GM12891 (cell line): ENCODE data around the gene FZD7.

Experiments
- DNase-seq: peaks from one replicate; pipeline ENCODE4 v3.0.0; 2011; ENCODE audit warnings: low spot score; ENCODE audit not compliant: insufficient read length
- FAIRE-seq: peaks from 2 replicates; lab custom pipeline; 2011; peaks lifted over from hg19 to GRCh38; lab: Jason Lieb, UNC
- PAX5 ChIP-seq: IDR thresholded peaks from 2 replicates; pipeline ENCODE4 v1.6.1; 2011; ENCODE audit warnings: low read length, moderate library complexity, mild to moderate bottlenecking; ENCODE audit not compliant: insufficient read depth, severe bottlenecking
- POLR2A ChIP-seq: IDR thresholded peaks from 2 replicates; pipeline ENCODE4 v1.6.1; 2011; ENCODE audit warnings: low read depth, low read length, control low read depth
- POLR2AphosphoS5 ChIP-seq: IDR thresholded peaks from 2 replicates; pipeline ENCODE4 v1.6.1; 2011; ENCODE audit warnings: low read depth, low read length, control low read depth
- POU2F2 ChIP-seq: IDR thresholded peaks from 2 replicates; pipeline ENCODE4 v1.6.1; 2011; ENCODE audit warnings: low read depth, mild to moderate bottlenecking, control low read depth, low read length, moderate library complexity
- SPI1 ChIP-seq: IDR thresholded peaks from 2 replicates; pipeline ENCODE4 v1.6.1; 2011; ENCODE audit warnings: low read depth, low read length, control low read depth
- TAF1 ChIP-seq: IDR thresholded peaks from 2 replicates; pipeline ENCODE4 v1.6.1; 2011; ENCODE audit warnings: low read depth, low read length, control low read depth

FZD7 gene

DNA sequence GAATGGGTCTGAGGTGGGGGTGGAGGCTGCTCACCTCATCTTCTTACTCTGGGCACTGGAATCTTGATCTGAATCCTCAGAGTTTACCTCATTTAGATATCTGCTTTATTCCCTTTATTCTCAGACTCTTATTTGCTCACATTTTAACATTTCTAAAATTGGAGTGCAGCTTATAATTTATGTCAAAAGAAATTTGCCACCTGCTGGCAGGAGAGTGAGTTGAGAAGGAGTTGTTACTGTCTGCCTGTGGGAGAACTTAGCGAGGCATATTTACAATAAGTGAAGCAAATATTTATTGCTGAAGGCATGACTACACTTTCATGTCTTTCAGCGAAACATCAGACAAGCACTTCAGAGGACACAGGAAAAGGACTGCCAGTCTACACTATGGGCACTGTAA is 23.0 kb downstream of the FZD7 start:
- no peak for TF ChIP-seq PAX5
- TF ChIP-seq POLR2A, result no peak
- no peak for FAIRE-seq
- no peak for DNase-seq

DNA sequence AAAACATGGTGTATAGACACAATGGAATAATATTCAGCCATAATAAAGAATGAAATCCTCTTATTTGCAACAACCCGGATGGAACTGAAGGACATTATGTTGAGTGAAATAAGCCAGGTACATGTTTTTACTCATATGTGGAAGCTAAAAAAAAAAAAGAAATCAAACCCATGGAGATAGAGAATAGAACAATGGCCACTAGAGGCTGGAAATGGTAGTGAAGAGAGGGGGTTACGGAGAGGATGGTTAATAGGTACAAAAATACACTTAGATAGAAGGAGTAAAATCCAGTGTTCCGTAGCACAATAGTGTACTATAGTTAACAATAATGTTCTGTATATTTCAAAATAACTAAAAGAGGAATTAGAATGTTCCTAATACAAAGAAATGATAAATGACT is 26.6 kb downstream of the FZD7 start:
- no peak for FAIRE-seq
- DNase-seq, result no peak
- TF ChIP-seq SPI1 (no peak), POLR2AphosphoS5 (no peak), TAF1 (no peak), POLR2A (no peak)

DNA sequence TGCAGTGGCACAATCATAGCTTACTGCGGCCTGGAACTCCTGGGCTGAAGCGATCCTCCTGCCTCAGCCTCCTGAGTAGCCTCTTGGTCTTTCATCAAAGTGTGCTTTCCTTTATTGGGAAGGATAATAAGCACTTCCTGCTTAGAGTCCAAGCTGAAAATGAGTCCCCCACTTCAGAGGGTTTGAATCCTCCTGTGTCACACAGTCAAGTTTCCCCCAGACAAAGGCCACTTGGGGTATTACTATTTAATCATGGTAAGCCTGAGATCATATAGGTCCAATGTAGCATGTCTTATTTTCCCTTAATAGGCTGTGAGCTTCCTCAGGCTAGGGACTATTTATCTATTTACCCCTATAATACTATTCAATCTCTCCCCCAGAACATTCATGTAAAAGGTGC is 28.0 kb downstream of the FZD7 start:
- no peak for TF ChIP-seq SPI1
- TF ChIP-seq PAX5, result no peak
- TF ChIP-seq POLR2A, result no peak
- TF ChIP-seq TAF1, result no peak
- no peak for TF ChIP-seq POLR2AphosphoS5
- no peak for TF ChIP-seq POU2F2
- no peak for FAIRE-seq
- no peak for DNase-seq

DNA sequence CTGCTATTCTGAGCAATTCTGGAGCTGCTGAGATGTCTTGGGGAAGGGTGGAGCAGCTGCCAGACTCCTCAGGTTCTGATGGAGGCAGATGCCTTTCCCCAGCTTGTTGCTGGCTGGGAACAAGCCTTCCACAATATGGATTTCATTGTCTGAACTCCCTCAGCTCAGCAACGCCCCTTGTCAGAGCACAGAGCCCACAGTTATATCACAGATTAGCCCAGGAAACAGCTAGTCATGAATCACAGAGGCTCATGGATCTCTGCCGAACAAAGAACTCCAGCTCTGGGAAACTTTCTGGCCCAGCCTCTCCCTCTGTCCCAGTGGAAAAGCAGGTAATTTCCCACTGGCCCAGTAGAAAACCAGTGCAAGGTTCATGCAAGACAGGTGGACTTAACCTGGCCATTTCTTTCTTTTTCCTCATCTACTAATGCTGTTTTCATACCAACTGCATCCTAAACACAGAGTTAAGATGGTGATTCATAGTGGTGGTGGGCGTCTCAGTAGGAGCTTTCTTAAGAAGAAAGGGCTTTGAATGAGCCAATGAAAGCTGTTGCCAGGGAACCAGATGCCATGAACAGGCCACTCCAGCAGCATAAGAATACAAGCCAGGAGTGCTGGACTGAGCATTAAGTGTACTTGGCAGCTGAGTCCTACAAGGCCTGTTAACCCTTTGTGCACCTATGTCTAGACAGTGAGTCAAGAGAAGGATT is 30.7 kb downstream of the FZD7 start:
- no peak for DNase-seq
- FAIRE-seq, result no peak
- TF ChIP-seq PAX5, result no peak
- TF ChIP-seq TAF1, result no peak
- TF ChIP-seq POU2F2, result no peak
- TF ChIP-seq SPI1, result no peak
- no peak for TF ChIP-seq POLR2AphosphoS5
- no peak for TF ChIP-seq POLR2A

DNA sequence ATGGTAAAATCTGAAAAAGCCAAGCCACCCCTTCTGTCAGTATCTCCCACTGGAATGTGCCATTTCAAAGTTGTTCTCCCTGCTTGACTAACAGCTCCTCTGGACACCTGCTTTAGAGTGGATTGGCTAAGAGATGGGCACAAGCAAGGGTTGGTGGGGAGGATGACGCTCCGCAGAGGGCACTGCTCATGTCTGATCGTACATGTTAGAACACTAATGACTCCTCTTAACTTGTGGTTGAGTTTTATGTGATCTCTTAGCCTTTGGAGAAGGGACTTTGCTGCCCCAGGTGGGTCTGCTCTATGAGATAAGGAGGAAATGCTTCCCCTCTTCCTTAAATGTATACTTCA is 31.2 kb downstream of the FZD7 start:
- no peak for DNase-seq
- no peak for TF ChIP-seq POLR2A
- TF ChIP-seq TAF1, result no peak
- no peak for TF ChIP-seq POU2F2
- TF ChIP-seq PAX5, result no peak
- no peak for TF ChIP-seq POLR2AphosphoS5
- TF ChIP-seq SPI1, result no peak
- FAIRE-seq, result no peak

DNA sequence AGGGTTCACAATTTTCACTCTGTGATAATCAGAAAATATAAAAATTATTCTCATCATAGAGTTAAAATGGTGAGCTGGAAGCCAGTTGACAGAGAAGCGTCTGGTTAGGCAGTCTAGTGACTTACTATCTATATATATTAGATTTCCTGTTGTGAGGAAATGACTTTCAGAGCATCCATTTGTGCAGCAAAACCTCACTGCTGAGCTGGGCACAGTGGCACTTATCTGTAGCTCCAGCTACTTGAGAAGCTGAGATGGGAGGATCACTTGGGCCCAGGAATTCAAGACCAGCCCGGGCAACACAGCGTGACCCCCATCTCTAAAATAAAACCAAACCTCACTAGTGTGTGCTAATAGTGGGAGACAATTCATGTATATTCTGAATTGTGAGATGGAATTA is 32.2 kb downstream of the FZD7 start:
- DNase-seq (no peak), FAIRE-seq (no peak)
- TF ChIP-seq POU2F2, result no peak
- no peak for TF ChIP-seq POLR2AphosphoS5
- no peak for TF ChIP-seq TAF1
- no peak for TF ChIP-seq PAX5
- no peak for TF ChIP-seq POLR2A
- no peak for TF ChIP-seq SPI1

DNA sequence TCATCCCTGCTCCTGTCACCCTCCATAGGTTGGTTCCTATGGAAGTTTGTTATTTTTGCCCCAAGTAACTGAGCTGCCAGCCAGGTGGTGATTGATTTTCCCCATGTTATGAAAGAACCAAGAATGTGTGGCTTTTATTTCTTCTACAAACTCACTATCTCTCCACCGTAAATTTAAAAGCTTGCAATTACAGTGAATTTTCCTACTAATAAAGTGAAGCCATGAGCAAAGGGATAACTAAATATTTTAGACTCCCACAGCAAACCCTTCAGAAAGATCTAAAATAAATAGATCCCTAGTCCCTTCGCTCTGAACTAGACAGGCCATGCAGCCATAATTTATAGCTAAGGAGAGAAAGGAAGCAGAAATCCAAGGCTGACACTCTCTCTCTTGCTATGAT is 33.2 kb downstream of the FZD7 start:
- no peak for FAIRE-seq
- TF ChIP-seq POLR2A (no peak), TAF1 (no peak), SPI1 (no peak), POLR2AphosphoS5 (no peak), POU2F2 (no peak), PAX5 (no peak)

DNA sequence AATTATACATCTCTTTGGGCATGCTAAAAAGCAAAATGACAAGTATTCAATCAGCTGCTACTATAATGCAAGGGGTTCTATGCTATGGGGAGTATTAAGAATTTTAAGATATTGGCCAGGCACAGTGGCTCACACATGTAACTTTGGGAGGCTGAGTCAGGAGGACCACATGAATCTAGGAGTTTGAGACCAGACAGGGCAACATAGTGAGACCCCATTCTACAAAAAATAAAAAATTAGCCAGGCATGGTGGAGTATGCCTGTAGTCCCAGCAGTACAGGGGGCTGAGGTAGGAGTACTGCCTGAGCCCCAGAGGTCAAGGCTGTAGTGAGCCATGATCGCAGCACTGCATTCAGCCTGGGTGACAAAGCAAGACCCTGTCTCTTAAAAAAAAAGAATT is 33.9 kb downstream of the FZD7 start:
- DNase-seq (no peak), FAIRE-seq (no peak)
- TF ChIP-seq POLR2AphosphoS5 (no peak), TAF1 (no peak), SPI1 (no peak), POLR2A (no peak)

More for the DNA sequence above, 33.2 kb downstream of the FZD7 start:
- DNase-seq, result no peak

DNA sequence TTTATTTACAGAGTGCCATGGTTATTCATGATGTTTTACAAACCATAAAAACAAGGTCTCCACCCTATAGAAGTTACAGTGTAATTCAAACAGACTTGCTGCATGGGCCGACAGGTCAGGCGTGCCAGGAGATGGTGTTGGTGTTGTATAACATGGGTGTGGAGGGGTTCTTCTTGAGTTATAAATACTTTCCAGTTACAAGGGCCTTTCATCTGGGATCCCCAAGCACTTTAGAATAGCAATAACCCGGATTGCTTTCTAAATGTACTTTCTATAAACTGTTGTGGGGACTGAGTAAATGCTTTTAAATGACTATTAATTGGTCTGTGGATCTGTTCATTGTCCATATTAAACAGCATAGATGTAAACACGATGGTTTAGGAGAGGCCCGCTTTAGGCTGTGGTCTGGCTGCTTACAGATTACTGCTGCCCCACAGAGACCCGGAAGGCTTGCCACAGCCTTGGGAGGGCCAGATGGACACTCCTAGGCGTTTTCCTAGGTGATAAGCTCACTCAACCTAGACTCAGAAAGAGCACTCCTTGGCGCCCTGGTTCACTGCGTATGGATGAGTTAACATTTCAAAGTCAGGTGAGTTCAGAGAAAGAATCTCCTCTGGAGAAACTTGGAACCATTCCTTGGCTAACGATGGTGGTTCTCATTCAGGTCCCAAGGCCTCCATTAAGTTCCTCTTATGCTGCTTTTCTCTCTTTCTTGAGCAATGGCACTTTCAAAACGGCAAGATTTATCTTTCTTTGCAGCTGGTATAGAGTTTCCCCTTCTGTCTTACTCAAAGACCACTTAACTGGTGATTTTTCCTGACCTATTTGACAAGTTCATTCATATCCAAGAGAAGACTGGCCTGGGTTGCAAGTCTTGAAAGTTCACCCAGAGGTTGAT is 35.8 kb downstream of the FZD7 start:
- no peak for DNase-seq
- no peak for FAIRE-seq
- TF ChIP-seq TAF1 (no peak), POLR2AphosphoS5 (no peak), POLR2A (no peak), SPI1 (no peak), PAX5 (no peak), POU2F2 (no peak)
